Measurements from ENCODE around the gene SCN5A. TPM values are rescaled to one million over a fixed set of nuclear protein-coding genes. Genes with fewer than 3 reads are reported as not detected.

SCN5A gene
- total and polyA plus RNA-seq, 3 donors from 2014 or later: 0.63 to 0.99 (median 0.73) TPM

- Histone ChIP-seq H3K36me3 (ENCODE audit: low read depth, missing control alignments) (no peaks in the 10 kb centered on the region), H3K4me3 (no peak overlapping the region), H3K27ac (no peak overlapping the region), H3K27me3 (no peaks in the 10 kb centered on the region), H3K9me3 (no peaks in the 10 kb centered on the region), H3K4me1 (no peaks in the 10 kb centered on the region)
- intact Hi-C loops (cut with DNase I; ENCODE audit: low total_unique reads): no loop called here
- 88 to 94% methylated on average over 12 to 14 of the region's 14 CpGs for WGBS, 2 donors
- DNase-seq: peak; percentile 2
- TF ChIP-seq POLR2A (IDR thresholded peaks at IDR 0.05) (no peak), CTCF (IDR thresholded peaks at IDR 0.05) (no peak)
Observed at GRCh38 chr3:38586546-38587520, 62.7 kb downstream of the SCN5A start.

- peak; percentile 8 for DNase-seq
- intact Hi-C loops (cut with DNase I; ENCODE audit: low total_unique reads): no loop called here
- no peaks in the 10 kb centered on the region for H3K36me3 ChIP-seq (ENCODE audit: low read depth, missing control alignments)
- no peaks in the 10 kb centered on the region for H3K9me3 ChIP-seq
- no peaks in the 10 kb centered on the region for H3K27me3 ChIP-seq
- no peak overlapping the region for H3K4me3 ChIP-seq
- H3K4me1 ChIP-seq: no peaks in the 10 kb centered on the region
- 93 to 96% methylated on average over 7 to 8 of the region's 8 CpGs for whole genome bisulfite sequencing, 2 donors
- no peak overlapping the region for H3K27ac ChIP-seq
- no peak for TF ChIP-seq CTCF (IDR thresholded peaks at IDR 0.05)
- TF ChIP-seq POLR2A (IDR thresholded peaks at IDR 0.05): no peak
Observed at GRCh38 chr3:38585791-38586420, 63.6 kb downstream of the SCN5A start.

GRCh38 chr3:38583688-38584087, 65.8 kb downstream of the SCN5A start:
- H3K27me3 ChIP-seq: no peaks in the 10 kb centered on the region
- TF ChIP-seq POLR2A (IDR thresholded peaks at IDR 0.05) (no peak), CTCF (IDR thresholded peaks at IDR 0.05) (no peak)
- no peak overlapping the region for H3K4me3 ChIP-seq
- intact Hi-C loops (cut with DNase I; ENCODE audit: low total_unique reads): no loop called here
- no peaks in the 10 kb centered on the region for H3K36me3 ChIP-seq (ENCODE audit: low read depth, missing control alignments)
- DNase-seq: peak; percentile 1
- WGBS, 2 donors: 86 to 87% methylated on average over 6 of the region's 6 CpGs
- H3K9me3 ChIP-seq: no peaks in the 10 kb centered on the region
- H3K4me1 ChIP-seq: no peaks in the 10 kb centered on the region
- H3K27ac ChIP-seq: no peak overlapping the region

GRCh38 chr3:38582941-38583645, 66.4 kb downstream of the SCN5A start:
- H3K36me3 ChIP-seq (ENCODE audit: low read depth, missing control alignments): no peaks in the 10 kb centered on the region
- H3K4me3 ChIP-seq: no peak overlapping the region
- no peaks in the 10 kb centered on the region for H3K9me3 ChIP-seq
- no peaks in the 10 kb centered on the region for H3K4me1 ChIP-seq
- 61 to 62% methylated on average over 6 to 8 of the region's 8 CpGs for WGBS, 2 donors
- H3K27me3 ChIP-seq: no peaks in the 10 kb centered on the region
- intact Hi-C loops (cut with DNase I; ENCODE audit: low total_unique reads): no loop called here
- peak; percentile 9 for DNase-seq
- H3K27ac ChIP-seq: no peak overlapping the region
- TF ChIP-seq CTCF (IDR thresholded peaks at IDR 0.05) (no peak), POLR2A (IDR thresholded peaks at IDR 0.05) (no peak)
